ENCODE measurements around the gene PSD2.

DNA sequence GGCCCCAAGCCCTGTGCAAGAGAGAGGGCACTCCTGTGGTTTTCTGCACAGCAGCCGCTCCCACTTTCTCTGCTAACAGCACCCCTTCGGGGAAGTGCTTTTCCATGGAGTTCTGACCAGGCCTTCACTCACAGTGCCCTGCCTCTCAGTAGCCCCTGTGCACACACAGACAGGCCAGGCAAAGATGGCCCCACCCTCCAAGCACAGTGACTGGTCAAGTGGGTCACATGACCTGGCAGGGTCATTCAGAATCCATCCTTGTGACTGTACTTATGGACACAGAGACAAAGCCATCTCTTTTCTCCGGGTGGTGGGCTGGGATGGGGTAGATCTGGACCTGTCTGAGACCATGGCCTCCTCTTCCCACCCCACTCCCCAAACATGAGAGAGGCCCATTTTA is 82.5 kb downstream of the PSD2 start:
- TF ChIP-seq, protein P1, sequence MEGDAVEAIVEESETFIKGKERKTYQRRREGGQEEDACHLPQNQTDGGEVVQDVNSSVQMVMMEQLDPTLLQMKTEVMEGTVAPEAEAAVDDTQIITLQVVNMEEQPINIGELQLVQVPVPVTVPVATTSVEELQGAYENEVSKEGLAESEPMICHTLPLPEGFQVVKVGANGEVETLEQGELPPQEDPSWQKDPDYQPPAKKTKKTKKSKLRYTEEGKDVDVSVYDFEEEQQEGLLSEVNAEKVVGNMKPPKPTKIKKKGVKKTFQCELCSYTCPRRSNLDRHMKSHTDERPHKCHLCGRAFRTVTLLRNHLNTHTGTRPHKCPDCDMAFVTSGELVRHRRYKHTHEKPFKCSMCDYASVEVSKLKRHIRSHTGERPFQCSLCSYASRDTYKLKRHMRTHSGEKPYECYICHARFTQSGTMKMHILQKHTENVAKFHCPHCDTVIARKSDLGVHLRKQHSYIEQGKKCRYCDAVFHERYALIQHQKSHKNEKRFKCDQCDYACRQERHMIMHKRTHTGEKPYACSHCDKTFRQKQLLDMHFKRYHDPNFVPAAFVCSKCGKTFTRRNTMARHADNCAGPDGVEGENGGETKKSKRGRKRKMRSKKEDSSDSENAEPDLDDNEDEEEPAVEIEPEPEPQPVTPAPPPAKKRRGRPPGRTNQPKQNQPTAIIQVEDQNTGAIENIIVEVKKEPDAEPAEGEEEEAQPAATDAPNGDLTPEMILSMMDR (IDR thresholded peaks at IDR 0.05 in 2 of 3, conservative IDR thresholded peaks at IDR 0.05 in 1 of 3; ENCODE audit: control insufficient read depth in 2 of 3, extremely low read depth in 1 of 3, insufficient read depth in 1 of 3, low read depth in 3 of 3, low read length in 3 of 3), result no peak
- TF ChIP-seq EZH2 (IDR thresholded peaks at IDR 0.05; ENCODE audit: borderline replicate concordance, control insufficient read depth, low read depth, low read length), result no peak
- TF ChIP-seq GABPA (IDR thresholded peaks at IDR 0.05; ENCODE audit: low read depth), result no peak
- TF ChIP-seq SIN3A (IDR thresholded peaks at IDR 0.05; ENCODE audit: low read depth, low read length), result no peak
- TF ChIP-seq POLR2AphosphoS5 (IDR thresholded peaks at IDR 0.05; ENCODE audit: low read length), result no peak
- TF ChIP-seq ESRRA (IDR thresholded peaks at IDR 0.05; ENCODE audit: low read length), result no peak
- no peak for TF ChIP-seq CHD2 (IDR thresholded peaks at IDR 0.05; ENCODE audit: borderline replicate concordance, low read depth, low read length)
- no peak for TF ChIP-seq CHD1 (IDR thresholded peaks at IDR 0.05; ENCODE audit: low read depth, low read length)
- TF ChIP-seq, protein P2, sequence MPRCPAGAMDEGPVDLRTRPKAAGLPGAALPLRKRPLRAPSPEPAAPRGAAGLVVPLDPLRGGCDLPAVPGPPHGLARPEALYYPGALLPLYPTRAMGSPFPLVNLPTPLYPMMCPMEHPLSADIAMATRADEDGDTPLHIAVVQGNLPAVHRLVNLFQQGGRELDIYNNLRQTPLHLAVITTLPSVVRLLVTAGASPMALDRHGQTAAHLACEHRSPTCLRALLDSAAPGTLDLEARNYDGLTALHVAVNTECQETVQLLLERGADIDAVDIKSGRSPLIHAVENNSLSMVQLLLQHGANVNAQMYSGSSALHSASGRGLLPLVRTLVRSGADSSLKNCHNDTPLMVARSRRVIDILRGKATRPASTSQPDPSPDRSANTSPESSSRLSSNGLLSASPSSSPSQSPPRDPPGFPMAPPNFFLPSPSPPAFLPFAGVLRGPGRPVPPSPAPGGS (IDR thresholded peaks at IDR 0.05; ENCODE audit: borderline replicate concordance, insufficient read depth, low read depth, low read length, poor library complexity, severe bottlenecking), result no peak
- TF ChIP-seq CBFB (IDR thresholded peaks at IDR 0.05; ENCODE audit: low read depth), result no peak
- no peak for TF ChIP-seq RELA (IDR thresholded peaks at IDR 0.05; ENCODE audit: borderline replicate concordance, partially characterized antibody)
- TF ChIP-seq, protein P3, sequence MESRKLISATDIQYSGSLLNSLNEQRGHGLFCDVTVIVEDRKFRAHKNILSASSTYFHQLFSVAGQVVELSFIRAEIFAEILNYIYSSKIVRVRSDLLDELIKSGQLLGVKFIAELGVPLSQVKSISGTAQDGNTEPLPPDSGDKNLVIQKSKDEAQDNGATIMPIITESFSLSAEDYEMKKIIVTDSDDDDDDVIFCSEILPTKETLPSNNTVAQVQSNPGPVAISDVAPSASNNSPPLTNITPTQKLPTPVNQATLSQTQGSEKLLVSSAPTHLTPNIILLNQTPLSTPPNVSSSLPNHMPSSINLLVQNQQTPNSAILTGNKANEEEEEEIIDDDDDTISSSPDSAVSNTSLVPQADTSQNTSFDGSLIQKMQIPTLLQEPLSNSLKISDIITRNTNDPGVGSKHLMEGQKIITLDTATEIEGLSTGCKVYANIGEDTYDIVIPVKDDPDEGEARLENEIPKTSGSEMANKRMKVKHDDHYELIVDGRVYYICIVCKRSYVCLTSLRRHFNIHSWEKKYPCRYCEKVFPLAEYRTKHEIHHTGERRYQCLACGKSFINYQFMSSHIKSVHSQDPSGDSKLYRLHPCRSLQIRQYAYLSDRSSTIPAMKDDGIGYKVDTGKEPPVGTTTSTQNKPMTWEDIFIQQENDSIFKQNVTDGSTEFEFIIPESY (IDR thresholded peaks at IDR 0.05), result no peak
- no peak for TF ChIP-seq RAD21 (IDR thresholded peaks at IDR 0.05; ENCODE audit: insufficient read depth, low read depth, low read length)
- TF ChIP-seq, protein P4, sequence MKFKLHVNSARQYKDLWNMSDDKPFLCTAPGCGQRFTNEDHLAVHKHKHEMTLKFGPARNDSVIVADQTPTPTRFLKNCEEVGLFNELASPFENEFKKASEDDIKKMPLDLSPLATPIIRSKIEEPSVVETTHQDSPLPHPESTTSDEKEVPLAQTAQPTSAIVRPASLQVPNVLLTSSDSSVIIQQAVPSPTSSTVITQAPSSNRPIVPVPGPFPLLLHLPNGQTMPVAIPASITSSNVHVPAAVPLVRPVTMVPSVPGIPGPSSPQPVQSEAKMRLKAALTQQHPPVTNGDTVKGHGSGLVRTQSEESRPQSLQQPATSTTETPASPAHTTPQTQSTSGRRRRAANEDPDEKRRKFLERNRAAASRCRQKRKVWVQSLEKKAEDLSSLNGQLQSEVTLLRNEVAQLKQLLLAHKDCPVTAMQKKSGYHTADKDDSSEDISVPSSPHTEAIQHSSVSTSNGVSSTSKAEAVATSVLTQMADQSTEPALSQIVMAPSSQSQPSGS (IDR thresholded peaks at IDR 0.05; ENCODE audit: low read length), result no peak

Data from GM12878 (cell line).